H7 (cell line): ENCODE measurements around the gene TRIM58. TPM values are rescaled to one million over a fixed set of nuclear protein-coding genes. Genes with fewer than 3 reads are reported as not detected.

Experiments used
- DNase-seq: peaks from one replicate; pipeline ENCODE4 v3.0.0; 2012
- H3K27me3 ChIP-seq: 2 replicates; pipeline ENCODE4 v1.6.0; 2011; ENCODE audit warnings: mild to moderate bottlenecking, low read length; ENCODE audit not compliant: control insufficient read depth, insufficient read depth
- H3K36me3 ChIP-seq: replicated peaks from 2 replicates; pipeline ENCODE4 v1.5.1; 2011; ENCODE audit warnings: low read length; ENCODE audit not compliant: control insufficient read depth, insufficient read depth
- H3K4me3 ChIP-seq: 2 replicates; pipeline ENCODE4 v1.5.1; 2011; ENCODE audit warnings: low read depth, mild to moderate bottlenecking, control low read depth, low read length, moderate library complexity; ENCODE audit not compliant: insufficient read depth
- total RNA-seq: library from RNA; depleted of rRNA; stranded (reverse); fragments of >200 nt; shearing (Covaris generic); gene quantifications from 2 replicates; pipeline ENCODE4 v1.2.3, GENCODE V29; 2014

Gene TRIM58
- total RNA-seq, 1 experiment from 2014 or later, result 0.10 TPM

DNA sequence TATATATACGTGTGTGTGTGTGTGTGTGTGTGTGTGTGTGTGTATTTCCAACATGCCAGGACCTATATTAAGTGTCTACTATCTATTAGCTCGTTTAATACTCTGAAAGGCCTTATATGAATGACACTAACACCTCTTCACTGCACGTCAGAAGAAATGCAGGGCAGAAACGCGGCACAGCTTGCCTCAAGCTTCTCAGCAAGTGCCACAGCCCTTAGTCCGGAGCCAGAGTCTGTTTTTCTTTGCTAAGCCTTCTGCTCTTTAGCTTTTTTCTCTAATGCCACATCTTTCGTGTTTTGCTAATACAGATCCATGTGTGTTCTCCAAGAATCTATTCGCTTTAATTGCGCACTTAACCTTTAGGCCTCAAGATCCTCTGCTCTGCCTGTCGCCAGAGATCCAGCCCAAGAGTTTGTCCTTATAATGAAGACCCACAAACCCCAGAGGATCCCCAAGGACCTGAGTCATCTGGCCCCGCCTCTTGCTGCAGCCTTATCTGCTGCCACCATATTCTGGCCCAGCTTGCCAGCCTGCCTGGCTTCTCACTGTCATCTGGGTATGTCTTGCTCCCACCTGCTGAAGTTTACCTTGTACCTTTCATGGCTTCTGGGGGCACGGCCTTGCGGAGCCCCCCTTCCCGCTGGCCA, 2.0 kb upstream of the TRIM58 start:
- DNase-seq, result no peak
- Histone ChIP-seq H3K4me3 (no peak overlapping the region), H3K36me3 (no peaks in the 10 kb centered on the region), H3K27me3 (no peaks in the 10 kb centered on the region)

- Histone ChIP-seq H3K27me3 (no peaks in the 10 kb centered on the region), H3K4me3 (no peak overlapping the region), H3K36me3 (no peaks in the 10 kb centered on the region)
- no peak for DNase-seq
These were observed 1.1 kb upstream of the TRIM58 start for GRCh38 chr1:247855911-247856310.

- no peak for DNase-seq
These were observed 1.1 kb downstream of the TRIM58 start for GRCh38 chr1:247857985-247858619.

GRCh38 chr1:247862756-247863155, 5.8 kb downstream of the TRIM58 start:
- no peak for DNase-seq
- H3K4me3 ChIP-seq, result no peak overlapping the region
- no peaks in the 10 kb centered on the region for H3K36me3 ChIP-seq
- no peaks in the 10 kb centered on the region for H3K27me3 ChIP-seq

More at GRCh38 chr1:247857985-247858619, 1.1 kb downstream of the TRIM58 start:
- Histone ChIP-seq H3K4me3 (no peak overlapping the region), H3K36me3 (no peaks in the 10 kb centered on the region), H3K27me3 (no peaks in the 10 kb centered on the region)

GRCh38 chr1:247864644-247865043, 7.7 kb downstream of the TRIM58 start:
- no peaks in the 10 kb centered on the region for H3K27me3 ChIP-seq
- DNase-seq, result no peak
- H3K36me3 ChIP-seq, result no peaks in the 10 kb centered on the region
- H3K4me3 ChIP-seq, result no peak overlapping the region

DNA sequence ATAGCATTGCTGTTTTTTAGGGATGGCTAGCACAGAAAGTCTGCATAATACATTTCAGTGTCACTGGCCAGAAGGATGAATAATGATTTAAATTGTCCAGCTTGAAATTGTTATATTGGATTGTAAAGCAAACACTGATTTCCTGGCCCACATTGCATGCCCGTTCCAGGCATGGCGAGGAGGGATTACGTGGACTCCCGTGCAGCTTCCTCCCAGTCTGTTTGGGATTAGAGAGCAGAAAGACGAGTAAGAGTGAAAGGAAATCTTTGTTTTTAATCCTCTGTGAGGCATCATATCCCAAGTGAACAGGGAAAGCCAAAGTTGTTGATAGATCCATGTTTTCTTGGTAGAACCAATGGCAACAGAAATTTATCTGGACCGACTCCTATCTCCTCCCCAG, 8.4 kb downstream of the TRIM58 start:
- H3K27me3 ChIP-seq, result no peaks in the 10 kb centered on the region
- H3K36me3 ChIP-seq, result no peaks in the 10 kb centered on the region
- no peak for DNase-seq

DNA sequence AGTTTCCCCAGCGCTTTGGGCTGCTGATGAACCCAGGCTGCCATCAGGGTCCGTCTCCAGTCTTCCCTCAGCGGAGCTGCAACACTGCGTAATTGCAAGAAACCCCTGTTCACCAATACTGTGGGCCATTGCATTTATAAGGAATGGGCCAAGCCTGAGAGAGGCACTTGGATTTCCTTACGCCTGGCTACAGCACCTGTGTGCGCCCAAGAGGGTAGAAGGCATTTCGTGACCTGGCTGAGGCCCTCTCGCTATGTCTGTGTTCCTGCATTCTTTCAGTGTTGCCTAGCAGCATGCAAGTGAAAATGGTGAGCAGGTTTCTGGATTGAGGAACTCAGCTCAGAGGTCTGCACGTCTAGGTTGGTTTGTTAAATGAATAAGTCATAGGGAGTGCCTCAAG, 26.4 kb downstream of the TRIM58 start:
- H3K4me3 ChIP-seq, result no peak overlapping the region
- H3K27me3 ChIP-seq, result no peaks in the 10 kb centered on the region
- no peak for DNase-seq
- H3K36me3 ChIP-seq, result no peaks in the 10 kb centered on the region

More for the DNA sequence above, 8.4 kb downstream of the TRIM58 start:
- no peak overlapping the region for H3K4me3 ChIP-seq

DNA sequence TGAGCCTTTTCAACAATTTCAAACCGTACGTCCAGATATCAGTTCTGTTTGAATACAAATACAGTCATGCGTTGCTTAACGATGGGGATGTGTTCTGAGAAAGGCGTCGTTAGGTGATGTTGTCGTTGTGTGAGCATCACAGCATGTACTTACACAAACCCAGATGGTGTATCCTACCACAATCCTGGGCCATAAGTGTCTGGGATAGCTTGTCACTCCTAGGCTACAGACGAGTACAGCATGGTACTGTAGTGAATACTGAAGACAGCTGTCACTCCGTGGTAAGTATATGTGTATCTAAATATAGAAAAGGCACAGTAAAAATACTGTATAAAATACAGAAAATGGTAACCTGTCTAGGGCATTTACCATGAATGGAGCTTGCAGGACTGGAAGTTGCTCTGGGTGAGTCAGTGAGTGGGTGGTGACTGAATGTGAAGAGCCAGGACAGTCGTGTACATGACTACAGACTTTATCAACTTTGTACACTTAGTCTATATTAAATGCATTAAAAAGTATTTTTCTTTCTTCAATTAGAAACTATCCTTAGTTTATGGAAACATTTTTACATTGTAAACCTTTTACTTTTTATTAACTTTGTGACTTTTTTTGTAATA, 27.9 kb downstream of the TRIM58 start:
- no peak overlapping the region for H3K4me3 ChIP-seq
- DNase-seq, result no peak

GRCh38 chr1:247895163-247895637, 38.2 kb downstream of the TRIM58 start, which contains the start of gene OR2W3:
Gene OR2W3 (plus strand): TSS chr1:247895587. CDS start chr1:247895587, 0 bp downstream.
- no peak within 1 kb of the TSS for H3K4me3 ChIP-seq
- H3K36me3 ChIP-seq, result no peaks in the 10 kb centered on the region
- DNase-seq, result no peak
- H3K27me3 ChIP-seq, result no peaks in the 10 kb centered on the region

More for the DNA sequence above, 27.9 kb downstream of the TRIM58 start:
- H3K36me3 ChIP-seq, result no peaks in the 10 kb centered on the region
- H3K27me3 ChIP-seq, result no peaks in the 10 kb centered on the region

DNA sequence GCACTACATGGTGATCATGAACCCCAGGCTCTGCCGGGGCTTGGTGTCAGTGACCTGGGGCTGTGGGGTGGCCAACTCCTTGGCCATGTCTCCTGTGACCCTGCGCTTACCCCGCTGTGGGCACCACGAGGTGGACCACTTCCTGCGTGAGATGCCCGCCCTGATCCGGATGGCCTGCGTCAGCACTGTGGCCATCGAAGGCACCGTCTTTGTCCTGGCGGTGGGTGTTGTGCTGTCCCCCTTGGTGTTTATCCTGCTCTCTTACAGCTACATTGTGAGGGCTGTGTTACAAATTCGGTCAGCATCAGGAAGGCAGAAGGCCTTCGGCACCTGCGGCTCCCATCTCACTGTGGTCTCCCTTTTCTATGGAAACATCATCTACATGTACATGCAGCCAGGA, 39.0 kb downstream of the TRIM58 start:
- H3K4me3 ChIP-seq, result no peak overlapping the region
- no peaks in the 10 kb centered on the region for H3K36me3 ChIP-seq
- DNase-seq, result no peak
- no peaks in the 10 kb centered on the region for H3K27me3 ChIP-seq

- no peaks in the 10 kb centered on the region for H3K27me3 ChIP-seq
These were observed 47.1 kb downstream of the TRIM58 start for GRCh38 chr1:247904122-247904521.

DNA sequence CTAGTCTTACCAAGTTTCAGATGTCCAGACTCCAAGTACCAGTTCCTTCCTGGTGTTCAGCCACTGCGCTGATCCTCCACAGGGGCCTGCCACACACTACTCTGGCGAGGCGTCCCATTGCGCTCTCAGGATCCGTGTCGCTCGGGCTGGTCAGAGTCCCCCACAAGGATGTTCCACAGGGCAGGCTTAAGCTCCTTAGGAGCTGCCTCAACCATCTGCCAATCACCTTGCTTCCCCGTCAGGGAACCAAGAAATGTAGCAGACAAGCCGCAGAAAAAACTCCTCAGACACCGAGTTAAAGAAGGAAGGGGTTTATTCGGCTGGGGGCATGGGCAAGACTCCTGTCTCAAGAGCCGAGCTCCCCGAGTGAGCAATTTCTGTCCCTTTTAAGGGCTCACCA, 48.2 kb downstream of the TRIM58 start:
- Histone ChIP-seq H3K27me3 (no peaks in the 10 kb centered on the region), H3K4me3 (no peak overlapping the region), H3K36me3 (no peaks in the 10 kb centered on the region)
- DNase-seq, result no peak

More at GRCh38 chr1:247904122-247904521, 47.1 kb downstream of the TRIM58 start:
- Histone ChIP-seq H3K4me3 (no peak overlapping the region), H3K36me3 (no peaks in the 10 kb centered on the region)
- DNase-seq, result no peak

- Histone ChIP-seq H3K36me3 (no peaks in the 10 kb centered on the region), H3K4me3 (no peak overlapping the region), H3K27me3 (no peaks in the 10 kb centered on the region)
- no peak for DNase-seq
These were observed 49.0 kb downstream of the TRIM58 start for GRCh38 chr1:247905910-247906503.

DNA sequence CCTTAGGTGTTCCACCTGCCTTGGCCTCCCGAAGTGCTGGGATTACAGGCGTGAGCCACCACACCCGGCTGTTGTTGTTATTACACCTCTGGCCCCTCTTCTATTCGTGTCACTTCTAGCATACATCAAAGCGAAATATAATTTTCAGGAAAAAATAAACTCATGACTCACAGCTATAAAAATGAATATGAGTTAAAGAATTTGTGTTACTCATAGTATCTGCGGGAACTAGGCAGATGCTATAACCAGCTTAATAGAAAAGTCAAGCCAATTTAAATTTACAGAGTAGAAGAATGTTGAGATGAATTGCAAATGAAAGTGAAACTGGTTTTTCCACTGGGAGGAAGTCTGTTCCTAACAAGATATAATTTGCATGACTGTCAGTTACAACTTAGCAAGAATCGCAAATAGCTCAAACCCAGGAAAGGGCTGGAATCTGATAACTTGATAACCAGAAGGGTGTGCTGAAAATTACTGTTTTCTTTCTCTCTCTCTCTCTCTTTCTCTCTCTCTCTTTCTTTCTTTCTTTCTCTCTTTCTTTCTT, 49.6 kb downstream of the TRIM58 start:
- H3K4me3 ChIP-seq, result no peak overlapping the region
- H3K36me3 ChIP-seq, result no peaks in the 10 kb centered on the region

More for the DNA sequence above, 49.6 kb downstream of the TRIM58 start:
- no peaks in the 10 kb centered on the region for H3K27me3 ChIP-seq
- DNase-seq, result peak; percentile 17
